Measurements from ENCODE around the gene ATP8B4.
A peak's percentile ranks its signal among the peaks of the same experiment; 100 is the strongest.

ATP8B4 gene

GRCh38 chr15:49887659-49888322 is 231.2 kb downstream of the ATP8B4 start:
- DNase-seq (ENCODE audit: low read depth) = no peak
- no peak for TF ChIP-seq CTCF (IDR thresholded peaks at IDR 0.05; ENCODE audit: control insufficient read depth, insufficient read depth, low read depth, low read length, missing control alignments)
- H3K4me3 ChIP-seq (ENCODE audit: control insufficient read depth, low read depth, low read length) = no peak overlapping the region

- no peak for TF ChIP-seq CTCF (IDR thresholded peaks at IDR 0.05; ENCODE audit: control insufficient read depth, insufficient read depth, low read depth, low read length, missing control alignments)
- no peak for DNase-seq (ENCODE audit: low read depth)
- no peak overlapping the region for H3K4me3 ChIP-seq (ENCODE audit: control insufficient read depth, low read depth, low read length)
Observed at GRCh38 chr15:49883121-49883520, 235.9 kb downstream of the ATP8B4 start.

GRCh38 chr15:49881866-49882265 is 237.2 kb downstream of the ATP8B4 start:
- TF ChIP-seq CTCF (IDR thresholded peaks at IDR 0.05; ENCODE audit: control insufficient read depth, insufficient read depth, low read depth, low read length, missing control alignments) = no peak
- H3K4me3 ChIP-seq (ENCODE audit: control insufficient read depth, low read depth, low read length) = no peak overlapping the region
- no peak for DNase-seq (ENCODE audit: low read depth)

GRCh38 chr15:49881433-49881832 is 237.6 kb downstream of the ATP8B4 start:
- no peak for DNase-seq (ENCODE audit: low read depth)
- no peak for TF ChIP-seq CTCF (IDR thresholded peaks at IDR 0.05; ENCODE audit: control insufficient read depth, insufficient read depth, low read depth, low read length, missing control alignments)
- no peak overlapping the region for H3K4me3 ChIP-seq (ENCODE audit: control insufficient read depth, low read depth, low read length)

- DNase-seq (ENCODE audit: low read depth) = peak; percentile 77
- no peak for TF ChIP-seq CTCF (IDR thresholded peaks at IDR 0.05; ENCODE audit: control insufficient read depth, insufficient read depth, low read depth, low read length, missing control alignments)
- H3K4me3 ChIP-seq (ENCODE audit: control insufficient read depth, low read depth, low read length) = no peak overlapping the region
Observed at GRCh38 chr15:49877873-49878521, 241.0 kb downstream of the ATP8B4 start.

GRCh38 chr15:49877117-49877872 is 241.7 kb downstream of the ATP8B4 start:
- TF ChIP-seq CTCF (IDR thresholded peaks at IDR 0.05; ENCODE audit: control insufficient read depth, insufficient read depth, low read depth, low read length, missing control alignments) = no peak
- H3K4me3 ChIP-seq (ENCODE audit: control insufficient read depth, low read depth, low read length) = no peak overlapping the region
- peak; percentile 65 for DNase-seq (ENCODE audit: low read depth)

All from AG09309 (cell line).